Heart right ventricle (tissue), 16 donors: ENCODE data around the gene EEIG2. TPM values are rescaled to one million over a fixed set of nuclear protein-coding genes. Genes with fewer than 3 reads are reported as not detected.
"Not testable (repeated sequence)": the region's sequence is repeated elsewhere in the genome, so short reads cannot be mapped to it uniquely, and the experiment has no call there.

Experiments used
- ATAC-seq, 8 donors: fragments of 200-7000 bp; cut with Tn5 transposase; one replicate each; pipeline ENCODE4 v1.9.1; 2020; ENCODE audit warnings: mild to moderate bottlenecking in 8 of 8, moderate library complexity in 8 of 8, moderate number of reproducible peaks in 1 of 8
- DNase-seq, 2 donors: peaks; one replicate each; pipeline ENCODE4 v3.0.0-alpha.2; 2020
- H3K27ac ChIP-seq, 10 donors: fragments of 200-600 bp; sonication (generic) in 2 of 10; one replicate each; pipeline versions ENCODE4 v1.5.0 to v1.8.0; 2020 to 2022; ENCODE audit warnings: mild to moderate bottlenecking in 3 of 10
- H3K27me3 ChIP-seq, 7 donors: fragments of 200-600 bp; one replicate each; pipeline ENCODE4 v1.8.0; 2021 to 2022; ENCODE audit warnings: mild to moderate bottlenecking in 2 of 7
- H3K36me3 ChIP-seq, 9 donors: fragments of 200-600 bp; sonication (generic) in 1 of 9; one replicate each; pipeline versions ENCODE4 v1.5.0 to v1.8.0; 2020 to 2022; ENCODE audit warnings: mild to moderate bottlenecking in 2 of 9
- H3K4me1 ChIP-seq, 9 donors: fragments of 200-600 bp; sonication (generic) in 1 of 9; one replicate each; pipeline versions ENCODE4 v1.5.0 to v1.8.0; 2020 to 2022; ENCODE audit warnings: mild to moderate bottlenecking in 4 of 9
- H3K4me3 ChIP-seq, 10 donors: fragments of 200-600 bp; sonication (generic) in 2 of 10; one replicate each; pipeline versions ENCODE4 v1.5.0 to v1.8.0; 2020 to 2022; ENCODE audit warnings: mild to moderate bottlenecking in 7 of 10, moderate library complexity in 2 of 10
- H3K9me3 ChIP-seq, 11 donors: fragments of 200-600 bp in 10 of 11; sonication (generic) in 2 of 11; one replicate each; pipeline versions ENCODE4 v1.5.0 to v1.8.0; 2013 to 2022; ENCODE audit warnings: mild to moderate bottlenecking in 2 of 11, control low read depth in 1 of 11, moderate library complexity in 1 of 11
- CTCF ChIP-seq, 9 donors: fragments of 200-600 bp; sonication (generic) in 2 of 9; IDR thresholded peaks; one replicate each; pipeline versions ENCODE4 v1.5.0 to v1.8.0; 2021 to 2022; ENCODE audit warnings: antibody characterized with exemption in 9 of 9, mild to moderate bottlenecking in 5 of 9, moderate library complexity in 1 of 9
- WGBS, 2 donors: extraction: QIAGEN DNeasy Blood & Tissue Kit; methylation state at CpG; one replicate each; pipeline ENCODE4 v1.1.7; 2013; ENCODE audit warnings: inconsistent platforms in 1 of 2; 5-methylcytosine and 5-hydroxymethylcytosine counted together
- intact Hi-C, 10 donors: fragments of 100-400 bp; cut with DNase I; formaldehyde crosslinking; loops; one replicate each; pipeline versions ENCODE4 v1.11.1 to v1.14.2; 2022
- polyA plus RNA-seq, 2 donors: library from polyadenylated mRNA; stranded (reverse); fragments of 200-250 nt; gene quantifications; one replicate each; pipeline ENCODE4 v1.2.3, GENCODE V29; 2013
- total RNA-seq, 10 donors: library from RNA; stranded (reverse); fragmentation: NEBNext Ultra II Directional in 3 of 10; extraction: Animal tissue kit (Norgen Biotek cat#: 25700) in 3 of 10; gene quantifications; one replicate each; pipeline versions ENCODE4 v1.2.1 to v1.2.4, GENCODE V29; 2021 to 2023
- donor health status: Arrhythmogenic right ventricular cardiomyopathy.
- donor health status: ischemic (EF 13 %, LVEDD 7.1; RV severe dilation, severe dysfunction).
- donor health status: healthy with polysubstance abuse.
- donor health status: DM: no; HTN: yes; CAD: no.
- donor health status: DM: no; HTN: no; CAD: no.
- donor health status: ischemic (EF 25% LVEDD 6.9; RV normal size, moderate dysfunction).
- donor health status: ischemic (EF 25% LVEDD 5.7; RV mildly dilated, moderate dysfunction).
- donor health status: healthy.
- donor health status: DM: yes; HTN: yes; CAD: no.
- donor health status: Ischemic cardiomyopathy.
- donor health status: ischemic (EF 35%, LVEDD 5.7; RV mildly dilated, moderate dysfunction).
- donor health status: nonischemic (EF 11% LVEDD 7.7; RV severe dilation, severe dysfunction).
- donor health status: DM: yes; HTN: yes; CAD: no.
- donor health status: PGD.
- donor health status: ischemic (EF 29% LVEDD 5.4; RV normal size, mild dysfunction).
- donor health status: nonischemic (EF 23%, LVEDD 6.1; RV moderate dilation, normal function).

The EEIG2 gene
- total and polyA plus RNA-seq, 12 donors, result 1.5 to 10.0 (median 5.4) TPM

- H3K4me3 ChIP-seq, result no peak overlapping the region
- DNase-seq, result no peak
- no peaks in the 10 kb centered on the region for H3K9me3 ChIP-seq
- intact Hi-C loops, result no loop called here
- peaks cover 0 to 9% (median 0%) of the 10 kb centered on the region in 7 donors for H3K27me3 ChIP-seq
- ATAC-seq, result no peak
- WGBS, 2 donors, result 63 to 65% methylated on average over 4 of the region's 4 CpGs
- TF ChIP-seq CTCF (IDR thresholded peaks at IDR 0.05), result no peak
- H3K36me3 ChIP-seq, result no peaks in the 10 kb centered on the region
- H3K4me1 ChIP-seq, result peaks cover 0 to 4% (median 0%) of the 10 kb centered on the region in 9 donors
- no peak overlapping the region for H3K27ac ChIP-seq
These were observed 27.2 kb upstream of the EEIG2 start for GRCh38 chr1:108532730-108533129.

- intact Hi-C loops, result no loop called here
- H3K27ac ChIP-seq, result no peak overlapping the region
- peaks cover 0 to 2% (median 0%) of the 10 kb centered on the region in 11 donors for H3K9me3 ChIP-seq
- no peak for DNase-seq
- H3K4me1 ChIP-seq, result peaks cover 0 to 12% (median 0%) of the 10 kb centered on the region in 9 donors
- 62 to 66% methylated on average over 10 of the region's 10 CpGs for WGBS, 2 donors
- no peak for TF ChIP-seq CTCF (IDR thresholded peaks at IDR 0.05)
- H3K36me3 ChIP-seq, result no peaks in the 10 kb centered on the region
- no peak overlapping the region for H3K4me3 ChIP-seq
- peaks cover 0 to 9% (median 0%) of the 10 kb centered on the region in 7 donors for H3K27me3 ChIP-seq
- ATAC-seq, result no peak
These were observed 26.4 kb upstream of the EEIG2 start for GRCh38 chr1:108533351-108534083.

GRCh38 chr1:108534759-108535158 is 25.1 kb upstream of the EEIG2 start:
- H3K9me3 ChIP-seq, result peaks cover 0 to 7% (median 0%) of the 10 kb centered on the region in 11 donors
- no peaks in the 10 kb centered on the region for H3K36me3 ChIP-seq
- 96 to 100% methylated on average over 3 of the region's 3 CpGs for WGBS, 2 donors
- no peak overlapping the region for H3K27ac ChIP-seq
- DNase-seq (no peak), ATAC-seq (no peak)
- peaks cover 0 to 9% (median 0%) of the 10 kb centered on the region in 7 donors for H3K27me3 ChIP-seq
- no peak for TF ChIP-seq CTCF (IDR thresholded peaks at IDR 0.05)
- peaks cover 0 to 12% (median 0%) of the 10 kb centered on the region in 9 donors for H3K4me1 ChIP-seq
- intact Hi-C loops, result no loop called here
- no peak overlapping the region for H3K4me3 ChIP-seq

GRCh38 chr1:108535315-108535897 is 24.5 kb upstream of the EEIG2 start:
- H3K9me3 ChIP-seq, H3K27me3 ChIP-seq, H3K36me3 ChIP-seq, H3K27ac ChIP-seq, H3K4me3 ChIP-seq, DNase-seq, ATAC-seq, intact Hi-C loops: not testable (repeated sequence)
- peaks cover 0 to 12% (median 0%) of the 10 kb centered on the region in 9 donors for H3K4me1 ChIP-seq
- 74 to 83% methylated on average over 2 of the region's 6 CpGs for WGBS, 2 donors

- H3K4me3 ChIP-seq, H3K36me3 ChIP-seq, H3K27me3 ChIP-seq, DNase-seq, H3K27ac ChIP-seq, ATAC-seq, H3K9me3 ChIP-seq, intact Hi-C loops: not testable (repeated sequence)
- WGBS, 2 donors, result 96% methylated on average over 27 of the region's 27 CpGs
- H3K4me1 ChIP-seq, result peaks cover 0 to 12% (median 0%) of the 10 kb centered on the region in 9 donors
These were observed 23.9 kb upstream of the EEIG2 start for GRCh38 chr1:108536021-108536420.

GRCh38 chr1:108536791-108537190 is 23.1 kb upstream of the EEIG2 start:
- ATAC-seq, H3K27me3 ChIP-seq, H3K36me3 ChIP-seq, H3K27ac ChIP-seq, H3K9me3 ChIP-seq, DNase-seq, intact Hi-C loops, H3K4me3 ChIP-seq: not testable (repeated sequence)
- H3K4me1 ChIP-seq, result peaks cover 0 to 12% (median 0%) of the 10 kb centered on the region in 9 donors
- WGBS, 2 donors, result 86 to 88% methylated on average over 3 to 4 of the region's 4 CpGs
